Measurements from ENCODE around the gene CD81. TPM values are rescaled to one million over a fixed set of nuclear protein-coding genes. Genes with fewer than 3 reads are reported as not detected.

The CD81 gene
- total and polyA plus RNA-seq, 2 donors from 2014 or later = 827 to 950 TPM

DNA sequence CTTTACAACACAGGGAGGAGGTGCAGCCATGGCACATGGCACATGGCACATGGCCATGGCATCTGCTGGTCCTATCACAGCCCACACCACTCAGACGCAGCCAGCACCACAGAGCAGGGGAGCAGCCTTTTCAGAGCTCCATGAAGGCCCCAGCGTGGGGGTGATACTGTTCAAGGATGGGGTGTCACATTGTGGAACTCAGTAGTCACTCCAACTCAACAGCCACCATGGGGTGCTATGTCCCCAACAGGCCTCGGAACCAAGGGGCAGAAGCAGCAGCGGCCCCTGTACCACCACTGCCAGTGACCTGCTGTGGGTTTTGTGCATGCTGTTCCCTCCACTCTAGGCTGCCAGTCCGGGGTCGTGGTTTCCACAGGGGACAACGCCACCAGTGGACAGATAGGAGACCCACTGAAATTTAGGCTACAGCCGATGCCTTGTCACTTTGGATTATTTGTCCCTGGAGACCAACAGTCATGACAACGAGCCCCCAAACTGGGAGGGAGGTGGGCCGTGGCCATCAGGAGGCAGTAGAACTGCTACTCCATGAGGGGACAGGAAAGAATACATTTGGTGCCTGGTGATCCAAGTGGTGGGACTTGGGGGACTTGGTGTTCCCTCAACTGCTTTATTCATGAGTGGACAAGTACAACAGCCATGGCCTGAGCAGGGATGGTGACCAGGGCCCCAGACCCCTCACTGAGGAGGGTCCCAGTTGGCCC, 30.4 kb upstream of the CD81 start:
- Histone ChIP-seq H3K9me3 (ENCODE audit: control insufficient read depth in 2 of 3, insufficient read depth in 1 of 3, low read length in 3 of 3) (peaks cover 0 to 8% (median 0%) of the 10 kb centered on the region in 3 donors), H3K36me3 (ENCODE audit: control insufficient read depth in 2 of 3, insufficient read depth in 3 of 3, low read length in 3 of 3) (no peaks in the 10 kb centered on the region), H3K27ac (ENCODE audit: low read depth in 2 of 2, low read length in 2 of 2) (no peak overlapping the region), H3K27me3 (ENCODE audit: control insufficient read depth, insufficient read depth, low read length) (no peaks in the 10 kb centered on the region), H3K4me3 (ENCODE audit: low read length in 3 of 3) (no peak overlapping the region), H3K4me1 (ENCODE audit: control insufficient read depth in 2 of 3, insufficient read depth in 2 of 3, low read depth in 1 of 3, low read length in 3 of 3) (no peaks in the 10 kb centered on the region), H3K9ac (ENCODE audit: low read length in 3 of 3) (no peak overlapping the region)
- intact Hi-C loops (cut with DNase I) = no loop called here
- DNase-seq (no peak), FAIRE-seq (no peak)
- TF ChIP-seq, protein P1, sequence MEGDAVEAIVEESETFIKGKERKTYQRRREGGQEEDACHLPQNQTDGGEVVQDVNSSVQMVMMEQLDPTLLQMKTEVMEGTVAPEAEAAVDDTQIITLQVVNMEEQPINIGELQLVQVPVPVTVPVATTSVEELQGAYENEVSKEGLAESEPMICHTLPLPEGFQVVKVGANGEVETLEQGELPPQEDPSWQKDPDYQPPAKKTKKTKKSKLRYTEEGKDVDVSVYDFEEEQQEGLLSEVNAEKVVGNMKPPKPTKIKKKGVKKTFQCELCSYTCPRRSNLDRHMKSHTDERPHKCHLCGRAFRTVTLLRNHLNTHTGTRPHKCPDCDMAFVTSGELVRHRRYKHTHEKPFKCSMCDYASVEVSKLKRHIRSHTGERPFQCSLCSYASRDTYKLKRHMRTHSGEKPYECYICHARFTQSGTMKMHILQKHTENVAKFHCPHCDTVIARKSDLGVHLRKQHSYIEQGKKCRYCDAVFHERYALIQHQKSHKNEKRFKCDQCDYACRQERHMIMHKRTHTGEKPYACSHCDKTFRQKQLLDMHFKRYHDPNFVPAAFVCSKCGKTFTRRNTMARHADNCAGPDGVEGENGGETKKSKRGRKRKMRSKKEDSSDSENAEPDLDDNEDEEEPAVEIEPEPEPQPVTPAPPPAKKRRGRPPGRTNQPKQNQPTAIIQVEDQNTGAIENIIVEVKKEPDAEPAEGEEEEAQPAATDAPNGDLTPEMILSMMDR (IDR thresholded peaks at IDR 0.05; ENCODE audit: borderline replicate concordance, extremely low read depth, insufficient read depth) = no peak

DNA sequence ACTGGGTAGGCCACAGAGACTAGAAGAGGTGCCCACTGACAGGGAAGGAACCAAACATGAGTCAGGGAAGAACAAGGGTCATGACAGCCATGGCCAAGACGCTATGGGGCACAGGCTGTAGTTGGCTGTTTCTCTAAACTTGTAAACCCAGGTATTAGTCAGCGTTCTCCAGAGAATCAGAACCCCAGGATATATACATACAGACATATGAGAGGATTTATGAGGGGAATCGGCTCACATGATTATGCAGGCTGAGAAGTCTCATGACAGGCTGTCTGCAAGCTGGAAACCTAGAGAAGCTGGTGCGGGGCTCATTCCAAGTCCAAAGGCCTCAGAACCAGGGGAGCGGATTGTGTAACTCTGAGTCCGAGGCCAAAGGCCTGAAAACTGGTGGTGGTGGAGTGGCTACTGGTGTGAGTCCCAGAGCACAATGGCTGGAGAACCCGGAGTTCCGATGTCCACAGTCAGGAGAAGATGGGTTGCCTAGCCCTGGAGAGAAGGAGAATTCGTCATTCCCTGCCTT, 29.7 kb upstream of the CD81 start:
- FAIRE-seq = no peak
- H3K27me3 ChIP-seq (ENCODE audit: control insufficient read depth, insufficient read depth, low read length) = no peaks in the 10 kb centered on the region
- peaks cover 0 to 8% (median 0%) of the 10 kb centered on the region in 3 donors for H3K9me3 ChIP-seq (ENCODE audit: control insufficient read depth in 2 of 3, insufficient read depth in 1 of 3, low read length in 3 of 3)
- no peak overlapping the region for H3K27ac ChIP-seq (ENCODE audit: low read depth in 2 of 2, low read length in 2 of 2)
- H3K4me3 ChIP-seq (ENCODE audit: low read length in 3 of 3) = no peak overlapping the region
- no peaks in the 10 kb centered on the region for H3K4me1 ChIP-seq (ENCODE audit: control insufficient read depth in 2 of 3, insufficient read depth in 2 of 3, low read depth in 1 of 3, low read length in 3 of 3)
- H3K9ac ChIP-seq (ENCODE audit: low read length in 3 of 3) = no peak overlapping the region
- intact Hi-C loops (cut with DNase I) = no loop called here
- TF ChIP-seq, protein P1 (IDR thresholded peaks at IDR 0.05; ENCODE audit: borderline replicate concordance, extremely low read depth, insufficient read depth) = no peak
- no peaks in the 10 kb centered on the region for H3K36me3 ChIP-seq (ENCODE audit: control insufficient read depth in 2 of 3, insufficient read depth in 3 of 3, low read length in 3 of 3)
- DNase-seq = no peak

DNA sequence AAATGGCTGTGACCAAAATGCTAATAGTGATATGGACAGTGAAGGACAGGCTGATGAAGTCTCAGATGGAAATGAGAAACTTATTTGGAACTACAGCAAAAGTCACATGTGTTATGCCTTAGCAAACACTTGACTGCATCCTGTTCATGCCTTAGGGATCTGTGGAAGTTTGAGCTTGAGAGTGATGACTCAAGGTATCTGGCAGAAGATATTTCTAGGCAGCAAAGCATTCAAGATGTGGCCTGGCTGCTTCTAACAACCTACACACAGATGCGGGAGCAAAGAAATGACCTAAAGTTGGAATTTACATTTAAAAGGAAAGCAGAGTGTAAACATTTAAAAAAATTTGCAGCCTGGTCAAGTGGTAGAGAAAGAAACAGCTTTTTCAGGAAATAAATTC, 28.1 kb upstream of the CD81 start:
- DNase-seq (no peak), FAIRE-seq (no peak)
- Histone ChIP-seq H3K9ac (ENCODE audit: low read length in 3 of 3) (no peak overlapping the region), H3K27me3 (ENCODE audit: control insufficient read depth, insufficient read depth, low read length) (no peaks in the 10 kb centered on the region), H3K9me3 (ENCODE audit: control insufficient read depth in 2 of 3, insufficient read depth in 1 of 3, low read length in 3 of 3) (peaks cover 0 to 8% (median 0%) of the 10 kb centered on the region in 3 donors), H3K36me3 (ENCODE audit: control insufficient read depth in 2 of 3, insufficient read depth in 3 of 3, low read length in 3 of 3) (no peaks in the 10 kb centered on the region), H3K27ac (ENCODE audit: low read depth in 2 of 2, low read length in 2 of 2) (no peak overlapping the region), H3K4me1 (ENCODE audit: control insufficient read depth in 2 of 3, insufficient read depth in 2 of 3, low read depth in 1 of 3, low read length in 3 of 3) (no peaks in the 10 kb centered on the region), H3K4me3 (ENCODE audit: low read length in 3 of 3) (no peak overlapping the region)
- intact Hi-C loops (cut with DNase I) = no loop called here
- TF ChIP-seq, protein P1 (IDR thresholded peaks at IDR 0.05; ENCODE audit: borderline replicate concordance, extremely low read depth, insufficient read depth) = no peak

Data from kidney (tissue), 14 donors.